DOHH2 (cell line): Measurements from ENCODE around the gene RGS9.

Experiments used
- H3F3A ChIP-seq: fragments of 200-600 bp; sonication (generic), shearing (Covaris generic); 2 replicates; pipeline ENCODE4 v1.6.0; 2016; ENCODE audit warnings: antibody characterized with exemption, mild to moderate bottlenecking; ENCODE audit not compliant: control insufficient read depth, insufficient read depth
- H3K27ac ChIP-seq: fragments of 200-600 bp; sonication (generic); 2 replicates; pipeline ENCODE4 v1.5.1; 2014; ENCODE audit warnings: low read depth, mild to moderate bottlenecking, low read length, moderate library complexity
- H3K27me3 ChIP-seq: fragments of 200-600 bp; sonication (generic); 2 replicates; pipeline ENCODE4 v1.6.1; 2014; ENCODE audit warnings: mild to moderate bottlenecking, low read length, mixed read lengths; ENCODE audit not compliant: control insufficient read depth
- H3K36me3 ChIP-seq: fragments of 200-600 bp; sonication (generic); 2 replicates; pipeline ENCODE4 v1.6.1; 2014; ENCODE audit warnings: mild to moderate bottlenecking, low read length, moderate library complexity, mixed read lengths; ENCODE audit not compliant: control insufficient read depth
- H3K4me1 ChIP-seq: fragments of 200-600 bp; sonication (generic); 2 replicates; pipeline ENCODE4 v1.6.1; 2014; ENCODE audit warnings: mild to moderate bottlenecking, low read length, mixed read lengths; ENCODE audit not compliant: control insufficient read depth
- H3K4me2 ChIP-seq: fragments of 200-600 bp; sonication (generic); 2 replicates; pipeline ENCODE4 v1.6.0; 2014; ENCODE audit warnings: mild to moderate bottlenecking, low read length, moderate library complexity
- H3K4me3 ChIP-seq: fragments of 200-600 bp; sonication (generic); 2 replicates; pipeline ENCODE4 v1.5.1; 2014; ENCODE audit warnings: mild to moderate bottlenecking, low read length, mixed read lengths
- H3K79me2 ChIP-seq: fragments of 200-600 bp; sonication (generic); 2 replicates; pipeline ENCODE4 v1.6.1; 2014; ENCODE audit warnings: mild to moderate bottlenecking, low read length, mixed read lengths; ENCODE audit not compliant: control insufficient read depth
- H3K9me2 ChIP-seq: fragments of 200-600 bp; sonication (generic); replicated peaks from 2 replicates; pipeline ENCODE4 v1.6.1; 2014; ENCODE audit warnings: mild to moderate bottlenecking, low read length, mixed read lengths; ENCODE audit not compliant: control insufficient read depth
- H3K9me3 ChIP-seq: fragments of 200-600 bp; sonication (generic); 2 replicates; pipeline ENCODE4 v1.6.1; 2014; ENCODE audit warnings: antibody characterized with exemption, low read length, mixed read lengths; ENCODE audit not compliant: control insufficient read depth, insufficient read depth
- H4K20me1 ChIP-seq: fragments of 200-600 bp; sonication (generic); 2 replicates; pipeline ENCODE4 v1.6.0; 2014; ENCODE audit warnings: low read depth, mild to moderate bottlenecking, antibody characterized with exemption, low read length, moderate library complexity; ENCODE audit not compliant: control insufficient read depth, insufficient read depth
- EZH2phosphoT487 ChIP-seq: fragments of 200-600 bp; sonication (generic); IDR thresholded peaks from 2 replicates; pipeline ENCODE4 v1.6.1; 2017; ENCODE audit warnings: borderline replicate concordance, mild to moderate bottlenecking, antibody characterized with exemption, low read length, moderate library complexity, mixed read lengths
- TF ChIP-seq, protein P1 (sequence below): fragments of 200-600 bp; sonication (generic); IDR thresholded peaks from one replicate; pipeline ENCODE4 v1.5.1; 2014; ENCODE audit warnings: antibody characterized with exemption, mild to moderate bottlenecking, low read depth, low read length; ENCODE audit not compliant: poor library complexity, severe bottlenecking

Gene RGS9

DNA sequence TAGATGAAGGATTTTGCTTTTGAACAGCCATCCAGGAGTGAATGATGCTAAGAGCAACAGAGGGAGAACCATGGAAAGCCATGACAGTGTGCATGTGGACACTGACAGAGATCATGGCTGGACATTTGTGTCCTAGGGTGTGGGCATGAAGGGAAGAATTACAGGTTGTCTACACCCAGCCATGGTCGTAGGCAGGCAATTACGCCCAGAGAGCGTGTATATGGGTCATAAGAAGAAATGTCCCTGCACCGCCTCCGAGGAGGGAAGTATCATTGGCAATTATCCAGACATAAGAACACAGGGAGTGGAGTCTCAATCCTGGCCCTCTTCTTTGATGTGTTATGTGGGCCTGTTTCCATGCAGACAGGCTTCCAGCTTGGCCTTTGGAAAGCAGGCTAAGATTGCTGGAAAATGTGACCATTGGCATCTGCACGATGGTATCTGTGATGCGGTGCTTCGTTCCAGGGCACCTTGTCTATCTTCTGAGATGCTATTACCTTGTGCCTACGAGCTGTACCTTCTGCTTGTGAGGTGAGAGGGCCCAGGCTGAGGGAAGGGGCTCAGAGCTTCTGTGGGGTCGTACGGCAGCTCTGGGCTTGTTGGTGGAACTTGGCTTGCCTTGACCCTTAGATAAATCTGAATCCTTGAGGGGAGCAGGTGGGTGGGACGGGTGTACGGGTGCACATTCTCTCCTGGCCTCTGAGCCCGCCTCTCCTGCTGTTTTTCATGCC is 19.8 kb downstream of the RGS9 start:
- no peaks in the 10 kb centered on the region for H3K9me3 ChIP-seq
- no peak for TF ChIP-seq EZH2phosphoT487
- TF ChIP-seq, protein P1, sequence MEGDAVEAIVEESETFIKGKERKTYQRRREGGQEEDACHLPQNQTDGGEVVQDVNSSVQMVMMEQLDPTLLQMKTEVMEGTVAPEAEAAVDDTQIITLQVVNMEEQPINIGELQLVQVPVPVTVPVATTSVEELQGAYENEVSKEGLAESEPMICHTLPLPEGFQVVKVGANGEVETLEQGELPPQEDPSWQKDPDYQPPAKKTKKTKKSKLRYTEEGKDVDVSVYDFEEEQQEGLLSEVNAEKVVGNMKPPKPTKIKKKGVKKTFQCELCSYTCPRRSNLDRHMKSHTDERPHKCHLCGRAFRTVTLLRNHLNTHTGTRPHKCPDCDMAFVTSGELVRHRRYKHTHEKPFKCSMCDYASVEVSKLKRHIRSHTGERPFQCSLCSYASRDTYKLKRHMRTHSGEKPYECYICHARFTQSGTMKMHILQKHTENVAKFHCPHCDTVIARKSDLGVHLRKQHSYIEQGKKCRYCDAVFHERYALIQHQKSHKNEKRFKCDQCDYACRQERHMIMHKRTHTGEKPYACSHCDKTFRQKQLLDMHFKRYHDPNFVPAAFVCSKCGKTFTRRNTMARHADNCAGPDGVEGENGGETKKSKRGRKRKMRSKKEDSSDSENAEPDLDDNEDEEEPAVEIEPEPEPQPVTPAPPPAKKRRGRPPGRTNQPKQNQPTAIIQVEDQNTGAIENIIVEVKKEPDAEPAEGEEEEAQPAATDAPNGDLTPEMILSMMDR = no peak
- no peak overlapping the region for H3K27ac ChIP-seq
- H3F3A ChIP-seq = peaks cover 12% of the 10 kb centered on the region
- H3K9me2 ChIP-seq = no peaks in the 10 kb centered on the region
- no peak overlapping the region for H3K4me2 ChIP-seq
- peaks cover 16% of the 10 kb centered on the region for H3K79me2 ChIP-seq
- peaks cover 43% of the 10 kb centered on the region for H3K4me1 ChIP-seq
- H4K20me1 ChIP-seq = no peaks in the 10 kb centered on the region
- H3K27me3 ChIP-seq = no peaks in the 10 kb centered on the region
- H3K4me3 ChIP-seq = no peak overlapping the region
- peaks cover 58% of the 10 kb centered on the region for H3K36me3 ChIP-seq

DNA sequence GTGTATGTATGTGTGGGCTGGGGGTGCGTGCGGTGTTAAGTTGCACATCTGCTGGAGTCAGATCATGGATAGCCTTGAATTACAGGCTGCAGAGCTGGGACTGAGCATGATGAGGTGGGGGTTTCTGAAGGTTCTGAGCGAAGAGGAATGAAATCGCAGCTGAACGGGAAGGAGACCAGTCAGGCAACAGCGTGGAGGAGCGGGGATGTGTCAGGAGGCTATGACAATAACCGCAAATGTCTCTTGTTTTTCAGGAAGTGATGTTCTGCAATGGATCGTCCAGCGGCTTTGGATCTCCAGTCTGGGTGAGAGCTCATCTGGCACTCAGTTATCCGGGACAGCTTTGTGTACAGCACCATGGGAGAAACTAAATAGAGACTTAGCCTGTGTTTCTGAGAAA is 20.9 kb downstream of the RGS9 start:
- no peaks in the 10 kb centered on the region for H3K9me2 ChIP-seq
- TF ChIP-seq EZH2phosphoT487 = no peak
- TF ChIP-seq, protein P1 = no peak
- no peak overlapping the region for H3K27ac ChIP-seq
- H3K4me1 ChIP-seq = peaks cover 33% of the 10 kb centered on the region
- peaks cover 12% of the 10 kb centered on the region for H3F3A ChIP-seq
- H3K4me2 ChIP-seq = no peak overlapping the region
- H3K4me3 ChIP-seq = no peak overlapping the region
- no peaks in the 10 kb centered on the region for H3K27me3 ChIP-seq
- no peaks in the 10 kb centered on the region for H3K9me3 ChIP-seq
- no peaks in the 10 kb centered on the region for H4K20me1 ChIP-seq
- H3K79me2 ChIP-seq = peaks cover 6% of the 10 kb centered on the region
- peaks cover 58% of the 10 kb centered on the region for H3K36me3 ChIP-seq

DNA sequence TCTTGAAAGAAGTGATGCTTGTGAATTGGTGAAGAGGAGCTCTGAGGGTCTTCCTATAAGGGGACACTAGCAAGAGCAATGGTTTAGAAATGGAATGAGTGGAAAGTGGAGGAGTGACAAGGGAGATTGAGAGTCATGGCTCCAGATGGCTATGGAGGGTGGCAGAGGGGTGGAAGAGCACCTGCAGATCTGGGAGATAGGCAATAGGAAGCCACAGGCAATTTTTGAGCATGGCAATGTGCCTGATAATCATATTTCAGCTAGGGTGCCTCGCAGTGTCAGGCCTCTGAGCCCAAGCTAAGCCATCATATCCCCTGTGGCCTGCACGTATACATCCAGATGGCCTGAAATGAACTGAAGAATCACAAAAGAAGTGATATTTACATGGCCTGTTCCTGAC is 21.5 kb downstream of the RGS9 start:
- peaks cover 12% of the 10 kb centered on the region for H3F3A ChIP-seq
- H3K4me1 ChIP-seq = peaks cover 31% of the 10 kb centered on the region
- peaks cover 53% of the 10 kb centered on the region for H3K36me3 ChIP-seq
- H4K20me1 ChIP-seq = no peaks in the 10 kb centered on the region
- no peaks in the 10 kb centered on the region for H3K9me3 ChIP-seq
- H3K4me2 ChIP-seq = no peak overlapping the region
- no peak for TF ChIP-seq EZH2phosphoT487
- TF ChIP-seq, protein P1 = no peak
- H3K27ac ChIP-seq = no peak overlapping the region
- H3K9me2 ChIP-seq = no peaks in the 10 kb centered on the region
- H3K27me3 ChIP-seq = no peaks in the 10 kb centered on the region
- H3K4me3 ChIP-seq = no peak overlapping the region
- H3K79me2 ChIP-seq = peaks cover 2% of the 10 kb centered on the region; the same call in 1 of the 2 replicates
